Measurements from ENCODE around the gene TTC33. TPM values are rescaled to one million over a fixed set of nuclear protein-coding genes. Genes with fewer than 3 reads are reported as not detected.
A peak's percentile ranks its signal among the peaks of the same experiment; 100 is the strongest.

Gene TTC33
- total and polyA plus RNA-seq, 2 of the 13 experiments (the other 11 are each of a cell fraction or from before 2014, with no cell fraction given): 4.5 to 20.0 TPM

DNA sequence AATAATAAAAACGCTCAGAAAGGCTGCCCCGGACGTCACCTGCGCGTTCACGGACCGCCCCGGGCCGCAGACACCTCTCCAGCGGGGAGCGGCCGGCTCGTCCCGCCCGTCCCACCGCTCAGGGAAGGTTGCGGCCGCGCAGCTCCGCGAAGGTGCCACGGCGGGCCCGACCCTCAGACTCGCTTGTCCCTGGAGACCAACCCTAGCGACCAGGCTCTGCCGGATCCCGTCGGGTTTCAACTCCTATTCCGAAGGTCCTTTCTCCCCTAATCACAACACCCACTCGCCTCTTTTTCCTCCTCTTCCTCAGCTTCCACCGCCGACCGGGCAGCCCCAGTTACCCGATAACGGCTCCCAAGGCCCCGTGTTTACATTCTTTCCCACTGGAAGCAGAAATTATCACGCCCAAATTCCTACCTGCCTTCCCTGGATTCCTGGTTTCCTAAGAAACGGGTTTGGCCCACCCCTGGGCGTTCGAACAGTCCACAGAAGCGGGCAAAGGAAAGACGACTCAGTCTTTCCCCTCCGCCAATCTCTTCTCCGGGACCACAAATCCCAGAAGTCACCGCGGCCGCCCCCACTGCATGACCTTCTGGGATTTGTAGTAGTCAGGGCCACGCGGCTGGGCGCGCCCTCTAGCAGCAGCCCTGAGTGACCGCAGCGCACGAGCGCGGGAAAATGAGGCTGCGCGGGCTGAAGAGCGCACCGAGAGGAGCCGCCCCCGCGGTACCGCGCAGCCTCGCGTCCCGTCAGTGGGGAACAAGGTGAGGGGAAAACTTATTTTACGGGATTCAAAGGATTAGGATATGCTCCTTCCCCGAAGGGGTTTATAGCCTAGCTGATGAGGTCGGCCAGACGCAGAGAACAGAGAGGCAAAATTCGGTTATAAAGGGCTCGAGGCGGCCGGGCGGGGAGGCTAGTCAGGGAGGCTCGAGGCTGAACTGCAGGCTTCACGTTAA lies at the start of gene TTC33 (continued):
- TF ChIP-seq, protein P1, sequence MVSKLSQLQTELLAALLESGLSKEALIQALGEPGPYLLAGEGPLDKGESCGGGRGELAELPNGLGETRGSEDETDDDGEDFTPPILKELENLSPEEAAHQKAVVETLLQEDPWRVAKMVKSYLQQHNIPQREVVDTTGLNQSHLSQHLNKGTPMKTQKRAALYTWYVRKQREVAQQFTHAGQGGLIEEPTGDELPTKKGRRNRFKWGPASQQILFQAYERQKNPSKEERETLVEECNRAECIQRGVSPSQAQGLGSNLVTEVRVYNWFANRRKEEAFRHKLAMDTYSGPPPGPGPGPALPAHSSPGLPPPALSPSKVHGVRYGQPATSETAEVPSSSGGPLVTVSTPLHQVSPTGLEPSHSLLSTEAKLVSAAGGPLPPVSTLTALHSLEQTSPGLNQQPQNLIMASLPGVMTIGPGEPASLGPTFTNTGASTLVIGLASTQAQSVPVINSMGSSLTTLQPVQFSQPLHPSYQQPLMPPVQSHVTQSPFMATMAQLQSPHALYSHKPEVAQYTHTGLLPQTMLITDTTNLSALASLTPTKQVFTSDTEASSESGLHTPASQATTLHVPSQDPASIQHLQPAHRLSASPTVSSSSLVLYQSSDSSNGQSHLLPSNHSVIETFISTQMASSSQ (IDR thresholded peaks at IDR 0.05; ENCODE audit: low read depth): 0 out of 2 replicates have a peak, but pooled peaks have one; percentile 56
- TF ChIP-seq, protein P1 (CRISPR knock-in tag; IDR thresholded peaks at IDR 0.05; ENCODE audit: borderline replicate concordance): peak; percentile 62; the same call in 1 of the 2 replicates
- TF ChIP-seq, protein P2, sequence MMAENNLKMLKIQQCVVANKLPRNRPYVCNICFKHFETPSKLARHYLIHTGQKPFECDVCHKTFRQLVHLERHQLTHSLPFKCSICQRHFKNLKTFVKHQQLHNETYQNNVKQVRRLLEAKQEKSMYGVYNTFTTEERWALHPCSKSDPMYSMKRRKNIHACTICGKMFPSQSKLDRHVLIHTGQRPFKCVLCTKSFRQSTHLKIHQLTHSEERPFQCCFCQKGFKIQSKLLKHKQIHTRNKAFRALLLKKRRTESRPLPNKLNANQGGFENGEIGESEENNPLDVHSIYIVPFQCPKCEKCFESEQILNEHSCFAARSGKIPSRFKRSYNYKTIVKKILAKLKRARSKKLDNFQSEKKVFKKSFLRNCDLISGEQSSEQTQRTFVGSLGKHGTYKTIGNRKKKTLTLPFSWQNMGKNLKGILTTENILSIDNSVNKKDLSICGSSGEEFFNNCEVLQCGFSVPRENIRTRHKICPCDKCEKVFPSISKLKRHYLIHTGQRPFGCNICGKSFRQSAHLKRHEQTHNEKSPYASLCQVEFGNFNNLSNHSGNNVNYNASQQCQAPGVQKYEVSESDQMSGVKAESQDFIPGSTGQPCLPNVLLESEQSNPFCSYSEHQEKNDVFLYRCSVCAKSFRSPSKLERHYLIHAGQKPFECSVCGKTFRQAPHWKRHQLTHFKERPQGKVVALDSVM (CRISPR knock-in tag; IDR thresholded peaks at IDR 0.05): peak; percentile 91
- TF ChIP-seq ZNF841 (CRISPR knock-in tag; IDR thresholded peaks at IDR 0.05; ENCODE audit: borderline replicate concordance): 0 out of 2 replicates have a peak, but pooled peaks have one; percentile 47
- TF ChIP-seq HOXA9 (CRISPR knock-in tag; IDR thresholded peaks at IDR 0.05; ENCODE audit: borderline replicate concordance): no peak
- TF ChIP-seq, protein P3, sequence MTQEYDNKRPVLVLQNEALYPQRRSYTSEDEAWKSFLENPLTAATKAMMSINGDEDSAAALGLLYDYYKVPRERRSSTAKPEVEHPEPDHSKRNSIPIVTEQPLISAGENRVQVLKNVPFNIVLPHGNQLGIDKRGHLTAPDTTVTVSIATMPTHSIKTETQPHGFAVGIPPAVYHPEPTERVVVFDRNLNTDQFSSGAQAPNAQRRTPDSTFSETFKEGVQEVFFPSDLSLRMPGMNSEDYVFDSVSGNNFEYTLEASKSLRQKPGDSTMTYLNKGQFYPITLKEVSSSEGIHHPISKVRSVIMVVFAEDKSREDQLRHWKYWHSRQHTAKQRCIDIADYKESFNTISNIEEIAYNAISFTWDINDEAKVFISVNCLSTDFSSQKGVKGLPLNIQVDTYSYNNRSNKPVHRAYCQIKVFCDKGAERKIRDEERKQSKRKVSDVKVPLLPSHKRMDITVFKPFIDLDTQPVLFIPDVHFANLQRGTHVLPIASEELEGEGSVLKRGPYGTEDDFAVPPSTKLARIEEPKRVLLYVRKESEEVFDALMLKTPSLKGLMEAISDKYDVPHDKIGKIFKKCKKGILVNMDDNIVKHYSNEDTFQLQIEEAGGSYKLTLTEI (CRISPR knock-in tag; conservative IDR thresholded peaks at IDR 0.05): no peak
- TF ChIP-seq, protein P4, sequence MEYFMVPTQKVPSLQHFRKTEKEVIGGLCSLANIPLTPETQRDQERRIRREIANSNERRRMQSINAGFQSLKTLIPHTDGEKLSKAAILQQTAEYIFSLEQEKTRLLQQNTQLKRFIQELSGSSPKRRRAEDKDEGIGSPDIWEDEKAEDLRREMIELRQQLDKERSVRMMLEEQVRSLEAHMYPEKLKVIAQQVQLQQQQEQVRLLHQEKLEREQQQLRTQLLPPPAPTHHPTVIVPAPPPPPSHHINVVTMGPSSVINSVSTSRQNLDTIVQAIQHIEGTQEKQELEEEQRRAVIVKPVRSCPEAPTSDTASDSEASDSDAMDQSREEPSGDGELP (IDR thresholded peaks at IDR 0.05; ENCODE audit: borderline replicate concordance, low read depth): 0 out of 2 replicates have a peak, but pooled peaks have one; percentile 15
- TF ChIP-seq, protein P5, sequence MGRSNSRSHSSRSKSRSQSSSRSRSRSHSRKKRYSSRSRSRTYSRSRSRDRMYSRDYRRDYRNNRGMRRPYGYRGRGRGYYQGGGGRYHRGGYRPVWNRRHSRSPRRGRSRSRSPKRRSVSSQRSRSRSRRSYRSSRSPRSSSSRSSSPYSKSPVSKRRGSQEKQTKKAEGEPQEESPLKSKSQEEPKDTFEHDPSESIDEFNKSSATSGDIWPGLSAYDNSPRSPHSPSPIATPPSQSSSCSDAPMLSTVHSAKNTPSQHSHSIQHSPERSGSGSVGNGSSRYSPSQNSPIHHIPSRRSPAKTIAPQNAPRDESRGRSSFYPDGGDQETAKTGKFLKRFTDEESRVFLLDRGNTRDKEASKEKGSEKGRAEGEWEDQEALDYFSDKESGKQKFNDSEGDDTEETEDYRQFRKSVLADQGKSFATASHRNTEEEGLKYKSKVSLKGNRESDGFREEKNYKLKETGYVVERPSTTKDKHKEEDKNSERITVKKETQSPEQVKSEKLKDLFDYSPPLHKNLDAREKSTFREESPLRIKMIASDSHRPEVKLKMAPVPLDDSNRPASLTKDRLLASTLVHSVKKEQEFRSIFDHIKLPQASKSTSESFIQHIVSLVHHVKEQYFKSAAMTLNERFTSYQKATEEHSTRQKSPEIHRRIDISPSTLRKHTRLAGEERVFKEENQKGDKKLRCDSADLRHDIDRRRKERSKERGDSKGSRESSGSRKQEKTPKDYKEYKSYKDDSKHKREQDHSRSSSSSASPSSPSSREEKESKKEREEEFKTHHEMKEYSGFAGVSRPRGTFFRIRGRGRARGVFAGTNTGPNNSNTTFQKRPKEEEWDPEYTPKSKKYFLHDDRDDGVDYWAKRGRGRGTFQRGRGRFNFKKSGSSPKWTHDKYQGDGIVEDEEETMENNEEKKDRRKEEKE (IDR thresholded peaks at IDR 0.05): no peak
- no peak for TF ChIP-seq MED8 (CRISPR knock-in tag; IDR thresholded peaks at IDR 0.05; ENCODE audit: insufficient replicate concordance)
- no peak for TF ChIP-seq MATR3 (CRISPR knock-in tag; IDR thresholded peaks at IDR 0.05)
- TF ChIP-seq RORA (CRISPR knock-in tag; IDR thresholded peaks at IDR 0.05): no peak
- TF ChIP-seq, protein P6, sequence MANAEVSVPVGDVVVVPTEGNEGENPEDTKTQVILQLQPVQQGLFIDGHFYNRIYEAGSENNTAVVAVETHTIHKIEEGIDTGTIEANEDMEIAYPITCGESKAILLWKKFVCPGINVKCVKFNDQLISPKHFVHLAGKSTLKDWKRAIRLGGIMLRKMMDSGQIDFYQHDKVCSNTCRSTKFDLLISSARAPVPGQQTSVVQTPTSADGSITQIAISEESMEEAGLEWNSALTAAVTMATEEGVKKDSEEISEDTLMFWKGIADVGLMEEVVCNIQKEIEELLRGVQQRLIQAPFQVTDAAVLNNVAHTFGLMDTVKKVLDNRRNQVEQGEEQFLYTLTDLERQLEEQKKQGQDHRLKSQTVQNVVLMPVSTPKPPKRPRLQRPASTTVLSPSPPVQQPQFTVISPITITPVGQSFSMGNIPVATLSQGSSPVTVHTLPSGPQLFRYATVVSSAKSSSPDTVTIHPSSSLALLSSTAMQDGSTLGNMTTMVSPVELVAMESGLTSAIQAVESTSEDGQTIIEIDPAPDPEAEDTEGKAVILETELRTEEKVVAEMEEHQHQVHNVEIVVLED (CRISPR knock-in tag; IDR thresholded peaks at IDR 0.05; ENCODE audit: borderline replicate concordance): peak; percentile 86; the same call in 1 of the 2 replicates
